PFSK-1 (cell line): ENCODE results near the gene GALNT5.

ENCODE experiments used
- FOXP2 ChIP-seq: optimal IDR thresholded peaks from 2 replicates; pipeline ENCODE3; 2011; ENCODE audit warnings: borderline replicate concordance, control low read depth, inconsistent platforms; ENCODE audit not compliant: insufficient read depth; ENCODE audit errors: extremely low read length, extremely low read depth
- POLR2AphosphoS5 ChIP-seq: IDR thresholded peaks from 2 replicates; pipeline ENCODE4 v1.6.1; 2012; ENCODE audit warnings: low read depth, mild to moderate bottlenecking, control low read depth, low read length, moderate library complexity
- SIN3A ChIP-seq: IDR thresholded peaks from 2 replicates; pipeline ENCODE4 v1.6.1; 2012; ENCODE audit warnings: mild to moderate bottlenecking, low read length, moderate library complexity, borderline replicate concordance; ENCODE audit not compliant: insufficient read depth
- TAF1 ChIP-seq: IDR thresholded peaks from 2 replicates; pipeline ENCODE4 v1.6.1; 2012; ENCODE audit warnings: low read length, control low read depth, borderline replicate concordance; ENCODE audit not compliant: insufficient read depth
- TF ChIP-seq, protein P1 (sequence below), 2 experiments: IDR thresholded peaks; 2 replicates each; pipeline versions ENCODE4 v1.6.1 to v1.8.0; 2011 to 2012; ENCODE audit warnings: low read depth in 2 of 2, low read length in 2 of 2, control low read depth in 1 of 2, inconsistent platforms in 1 of 2, mild to moderate bottlenecking in 1 of 2, moderate library complexity in 1 of 2; ENCODE audit not compliant: insufficient read depth in 1 of 2

The GALNT5 gene

DNA sequence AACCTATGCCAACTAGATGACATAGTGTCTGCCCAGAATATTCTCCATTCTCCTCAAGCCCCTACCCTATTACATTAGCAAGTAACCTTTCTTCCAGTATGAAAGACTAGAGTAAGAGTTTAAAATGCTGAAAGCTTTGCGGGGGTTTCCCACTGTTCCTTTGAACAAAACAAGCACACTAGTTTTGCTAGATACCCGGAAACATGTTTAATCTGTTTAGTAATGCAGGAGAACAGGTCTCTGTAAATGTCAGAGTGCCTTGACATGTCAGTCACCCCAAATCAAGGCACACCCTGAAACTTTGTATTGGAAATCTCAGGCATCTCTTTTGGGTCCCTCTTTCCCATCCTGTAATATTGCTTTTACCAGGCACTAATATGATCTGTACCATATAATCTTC lies 11.6 kb downstream of the GALNT5 start:
- TF ChIP-seq SIN3A, result no peak

DNA sequence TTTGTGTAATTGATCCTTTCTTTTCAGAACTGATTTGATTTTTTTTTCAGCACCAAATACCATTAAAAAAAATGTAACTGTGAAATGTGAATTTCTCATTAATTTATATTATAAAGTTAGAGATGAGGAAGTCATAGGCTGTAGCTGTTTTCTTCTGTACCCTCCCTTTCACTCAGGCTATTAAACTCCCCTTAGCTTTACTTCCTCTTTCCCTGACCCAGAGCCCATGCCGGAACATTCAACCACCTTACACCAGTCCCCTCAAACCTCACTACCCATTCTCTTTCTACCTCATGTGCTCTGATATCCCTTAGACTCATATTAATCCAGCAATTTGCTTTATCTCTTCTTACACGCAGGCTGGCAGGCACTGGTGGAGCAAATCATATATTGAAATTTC lies 12.4 kb downstream of the GALNT5 start:
- no peak for TF ChIP-seq TAF1
- TF ChIP-seq, protein P1, sequence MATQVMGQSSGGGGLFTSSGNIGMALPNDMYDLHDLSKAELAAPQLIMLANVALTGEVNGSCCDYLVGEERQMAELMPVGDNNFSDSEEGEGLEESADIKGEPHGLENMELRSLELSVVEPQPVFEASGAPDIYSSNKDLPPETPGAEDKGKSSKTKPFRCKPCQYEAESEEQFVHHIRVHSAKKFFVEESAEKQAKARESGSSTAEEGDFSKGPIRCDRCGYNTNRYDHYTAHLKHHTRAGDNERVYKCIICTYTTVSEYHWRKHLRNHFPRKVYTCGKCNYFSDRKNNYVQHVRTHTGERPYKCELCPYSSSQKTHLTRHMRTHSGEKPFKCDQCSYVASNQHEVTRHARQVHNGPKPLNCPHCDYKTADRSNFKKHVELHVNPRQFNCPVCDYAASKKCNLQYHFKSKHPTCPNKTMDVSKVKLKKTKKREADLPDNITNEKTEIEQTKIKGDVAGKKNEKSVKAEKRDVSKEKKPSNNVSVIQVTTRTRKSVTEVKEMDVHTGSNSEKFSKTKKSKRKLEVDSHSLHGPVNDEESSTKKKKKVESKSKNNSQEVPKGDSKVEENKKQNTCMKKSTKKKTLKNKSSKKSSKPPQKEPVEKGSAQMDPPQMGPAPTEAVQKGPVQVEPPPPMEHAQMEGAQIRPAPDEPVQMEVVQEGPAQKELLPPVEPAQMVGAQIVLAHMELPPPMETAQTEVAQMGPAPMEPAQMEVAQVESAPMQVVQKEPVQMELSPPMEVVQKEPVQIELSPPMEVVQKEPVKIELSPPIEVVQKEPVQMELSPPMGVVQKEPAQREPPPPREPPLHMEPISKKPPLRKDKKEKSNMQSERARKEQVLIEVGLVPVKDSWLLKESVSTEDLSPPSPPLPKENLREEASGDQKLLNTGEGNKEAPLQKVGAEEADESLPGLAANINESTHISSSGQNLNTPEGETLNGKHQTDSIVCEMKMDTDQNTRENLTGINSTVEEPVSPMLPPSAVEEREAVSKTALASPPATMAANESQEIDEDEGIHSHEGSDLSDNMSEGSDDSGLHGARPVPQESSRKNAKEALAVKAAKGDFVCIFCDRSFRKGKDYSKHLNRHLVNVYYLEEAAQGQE (IDR thresholded peaks at IDR 0.05; ENCODE audit: insufficient read depth in 1 of 2, low read depth in 2 of 2, low read length in 2 of 2), result no peak
- no peak for TF ChIP-seq POLR2AphosphoS5
- no peak for TF ChIP-seq SIN3A
- no peak for TF ChIP-seq FOXP2

DNA sequence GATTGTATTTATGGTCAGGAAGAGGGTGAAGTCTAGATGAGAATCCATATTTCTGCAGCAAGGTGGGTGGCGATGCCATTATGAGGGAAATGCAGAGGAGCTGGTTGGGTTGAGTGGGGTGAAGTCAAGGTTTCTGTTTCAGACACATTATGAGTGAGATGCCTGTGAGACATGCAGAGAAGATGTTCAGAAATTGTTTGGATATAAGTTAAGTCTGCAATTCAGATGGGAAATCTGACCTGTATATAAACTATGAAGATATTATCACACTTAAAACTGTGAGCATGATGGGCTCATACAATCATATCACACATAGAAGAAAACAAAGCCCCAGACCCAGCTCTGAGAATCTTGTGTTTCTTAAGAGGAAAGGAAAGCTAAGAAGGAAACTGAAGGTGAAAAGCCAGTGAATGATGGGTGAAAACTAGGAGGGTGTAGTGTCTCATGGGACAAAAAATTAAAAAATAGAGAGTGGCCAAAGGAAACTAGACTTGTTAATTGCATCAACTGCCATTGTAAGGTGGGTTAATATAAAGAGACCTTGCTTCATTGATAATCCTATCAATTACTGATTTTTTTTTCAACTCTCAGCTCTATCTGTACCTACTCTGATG lies 14.2 kb downstream of the GALNT5 start:
- TF ChIP-seq, protein P1 (IDR thresholded peaks at IDR 0.05; ENCODE audit: insufficient read depth in 1 of 2, low read depth in 2 of 2, low read length in 2 of 2), result no peak
- no peak for TF ChIP-seq SIN3A

DNA sequence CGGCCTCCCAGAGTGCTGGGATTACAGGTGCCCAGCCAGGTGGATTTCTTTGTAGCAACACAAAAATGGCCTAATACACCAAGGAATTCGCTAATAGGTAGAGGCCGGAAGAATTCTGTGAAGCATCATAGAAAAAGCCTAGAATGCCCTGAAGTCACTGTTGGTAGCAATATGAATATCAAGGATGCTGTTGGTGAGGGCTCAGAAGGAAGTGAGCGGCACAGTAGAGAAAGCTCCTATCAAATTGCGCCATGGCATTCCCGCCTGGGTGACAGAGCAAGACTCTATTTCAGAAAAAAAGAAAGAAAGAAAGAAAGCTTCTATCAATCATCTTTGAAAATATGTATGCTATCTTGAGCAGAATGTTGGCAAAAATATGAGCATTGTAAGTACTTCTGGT lies 23.8 kb downstream of the GALNT5 start:
- TF ChIP-seq TAF1 (no peak), POLR2AphosphoS5 (no peak), FOXP2 (no peak)
- TF ChIP-seq, protein P1 (IDR thresholded peaks at IDR 0.05; ENCODE audit: insufficient read depth in 1 of 2, low read depth in 2 of 2, low read length in 2 of 2), result no peak

DNA sequence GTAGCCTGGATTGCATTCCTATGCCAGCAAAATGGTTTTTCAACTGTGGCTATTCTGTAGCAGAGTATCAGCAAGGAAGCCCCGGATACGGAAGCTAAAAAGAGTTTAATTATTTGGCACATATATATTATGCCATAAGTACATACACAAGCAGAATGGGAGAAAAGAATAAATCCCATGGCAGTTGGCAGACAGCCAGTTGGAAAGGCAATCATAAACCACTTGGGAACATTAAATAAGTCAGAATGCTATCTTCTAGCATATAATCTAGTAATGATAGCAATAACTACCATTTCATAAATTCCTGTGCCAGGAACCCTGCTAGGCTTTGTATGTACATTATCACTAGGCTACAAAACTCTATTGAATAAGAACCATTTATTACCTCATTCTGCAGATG lies 26.0 kb downstream of the GALNT5 start:
- no peak for TF ChIP-seq SIN3A
- TF ChIP-seq POLR2AphosphoS5, result no peak
- TF ChIP-seq, protein P1 (IDR thresholded peaks at IDR 0.05; ENCODE audit: insufficient read depth in 1 of 2, low read depth in 2 of 2, low read length in 2 of 2), result no peak
- no peak for TF ChIP-seq TAF1
- no peak for TF ChIP-seq FOXP2

DNA sequence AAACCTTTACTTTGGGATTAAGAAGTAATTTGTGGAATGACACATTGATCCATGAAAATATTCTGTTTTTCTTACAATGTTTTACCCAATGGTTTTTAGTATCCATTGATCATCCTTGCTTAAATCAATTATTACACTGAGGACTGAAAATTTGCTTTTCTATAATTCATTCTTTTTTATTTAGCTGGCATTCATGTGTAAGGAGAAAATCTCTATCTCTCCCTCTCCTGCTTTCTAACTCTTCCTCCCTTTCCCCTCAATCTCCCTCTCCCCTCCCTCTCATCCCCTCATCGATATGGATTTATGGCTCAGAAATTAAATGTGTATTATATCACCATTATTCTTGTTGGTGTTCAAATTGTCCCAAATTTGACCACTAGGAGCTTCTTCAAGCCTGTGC lies 29.7 kb downstream of the GALNT5 start:
- TF ChIP-seq POLR2AphosphoS5 (no peak), FOXP2 (no peak), TAF1 (no peak), SIN3A (no peak)
- TF ChIP-seq, protein P1 (IDR thresholded peaks at IDR 0.05; ENCODE audit: insufficient read depth in 1 of 2, low read depth in 2 of 2, low read length in 2 of 2), result no peak
